Stimulated activated CD8-positive, alpha-beta memory T cell treated with anti-CD3 and anti-CD28 coated beads, Interleukin-15, amount 100 ng/mL, for 1 hour (primary cell): ENCODE measurements around the gene ADAMTS12.
A peak's percentile ranks its signal among the peaks of the same experiment; 100 is the strongest.
"Not testable (repeated sequence)": the region's sequence is repeated elsewhere in the genome, so short reads cannot be mapped to it uniquely, and the experiment has no call there.

Experiments used
- DNase-seq: peaks from one replicate; pipeline ENCODE4 v3.0.0-alpha.2; 2020; ENCODE audit warnings: low read depth

ADAMTS12 gene

DNA sequence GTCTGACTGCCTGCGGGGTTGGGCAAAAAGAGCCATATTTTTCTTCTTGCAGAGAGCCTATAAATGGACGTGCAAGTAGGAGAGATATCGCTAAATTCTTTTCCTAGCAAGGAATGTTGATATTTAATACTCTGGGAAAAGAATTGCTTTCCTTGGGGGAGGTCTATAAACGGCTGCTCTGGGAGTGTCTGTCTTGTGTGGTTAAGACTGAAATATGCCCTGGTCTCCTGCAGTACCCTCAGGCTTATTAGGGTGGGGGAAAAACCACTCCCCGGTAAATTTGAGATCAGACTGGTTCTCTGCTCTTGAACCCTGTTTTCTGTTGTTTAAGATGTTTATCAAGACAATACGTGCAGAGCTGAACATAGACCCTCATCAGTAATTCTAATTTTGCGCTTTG is 14.5 kb upstream of the ADAMTS12 start:
- DNase-seq = not testable (repeated sequence)

DNA sequence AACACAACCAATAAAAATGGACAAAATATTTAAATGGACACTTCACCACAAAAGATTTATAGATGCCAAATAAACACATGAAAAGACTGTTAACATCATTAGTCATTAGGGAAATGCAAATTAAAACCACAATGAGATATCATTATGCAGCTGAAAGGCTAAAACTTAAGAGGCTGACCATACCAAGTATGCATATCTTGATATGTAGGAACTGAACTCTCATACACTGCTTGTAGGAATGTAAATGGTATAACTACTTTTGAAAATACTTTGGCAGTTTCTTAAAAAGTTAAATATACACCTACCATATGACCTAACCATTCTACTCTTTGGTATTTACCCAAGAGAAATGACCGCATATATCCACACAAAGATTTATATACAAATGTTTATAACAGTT is 13.6 kb upstream of the ADAMTS12 start:
- DNase-seq = no peak

DNA sequence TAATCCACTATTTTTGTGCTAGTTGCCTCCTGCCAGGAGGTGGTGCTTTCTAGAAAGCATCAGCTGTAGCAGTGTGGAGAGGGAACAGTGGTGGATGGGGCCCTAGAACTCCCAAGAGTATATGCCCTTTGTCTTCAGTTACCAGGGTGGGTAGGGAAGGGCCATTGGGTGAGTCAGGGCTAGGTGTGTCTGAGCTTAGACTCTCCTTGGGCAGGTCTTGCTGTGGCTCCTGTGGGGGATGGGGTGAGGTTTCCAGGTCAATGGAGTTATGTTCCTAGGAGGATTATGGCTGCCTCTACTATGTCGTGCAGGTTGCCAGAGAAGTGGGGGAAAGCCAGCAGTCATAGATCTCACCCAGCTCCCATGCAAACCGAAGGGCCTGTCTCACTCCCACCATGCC is 11.3 kb upstream of the ADAMTS12 start:
- DNase-seq = no peak

DNA sequence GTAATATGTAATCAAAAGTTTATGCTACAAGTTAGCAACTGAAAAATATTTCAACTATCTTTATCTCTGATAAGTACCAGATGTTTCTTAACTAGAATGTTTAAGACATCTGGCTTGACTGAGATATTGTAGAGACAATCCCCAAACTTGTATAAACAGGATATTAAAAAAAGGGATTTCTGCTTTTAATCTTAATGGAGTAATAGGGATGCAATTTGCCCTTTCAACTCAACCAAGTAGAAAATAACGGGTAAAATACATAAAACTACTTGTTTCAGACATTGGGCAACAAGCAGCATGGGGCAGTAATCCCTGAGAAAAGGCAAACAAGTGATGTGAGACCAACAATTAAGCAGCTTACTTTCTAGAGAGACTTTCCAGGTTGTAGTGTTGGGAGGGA is 9.4 kb upstream of the ADAMTS12 start:
- DNase-seq = no peak

DNA sequence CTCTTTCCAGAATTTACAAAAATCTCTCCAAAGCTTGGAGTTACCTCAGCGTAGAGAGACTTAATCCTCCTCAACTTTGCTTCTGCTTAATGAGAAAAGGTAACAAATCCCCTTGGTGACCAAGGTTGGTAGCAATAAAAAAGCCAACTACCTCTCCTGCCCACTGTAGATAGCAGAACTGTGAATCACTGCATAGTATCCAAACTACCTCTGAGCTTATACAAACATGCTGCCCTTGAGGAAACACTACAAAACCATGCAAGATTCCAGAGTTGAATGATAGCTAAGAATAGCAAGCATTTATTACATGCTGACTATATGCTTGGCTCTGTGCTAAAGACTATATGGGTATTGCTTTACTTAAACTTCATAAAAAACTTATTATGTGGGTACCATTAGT is 2.8 kb upstream of the ADAMTS12 start:
- DNase-seq = no peak

DNA sequence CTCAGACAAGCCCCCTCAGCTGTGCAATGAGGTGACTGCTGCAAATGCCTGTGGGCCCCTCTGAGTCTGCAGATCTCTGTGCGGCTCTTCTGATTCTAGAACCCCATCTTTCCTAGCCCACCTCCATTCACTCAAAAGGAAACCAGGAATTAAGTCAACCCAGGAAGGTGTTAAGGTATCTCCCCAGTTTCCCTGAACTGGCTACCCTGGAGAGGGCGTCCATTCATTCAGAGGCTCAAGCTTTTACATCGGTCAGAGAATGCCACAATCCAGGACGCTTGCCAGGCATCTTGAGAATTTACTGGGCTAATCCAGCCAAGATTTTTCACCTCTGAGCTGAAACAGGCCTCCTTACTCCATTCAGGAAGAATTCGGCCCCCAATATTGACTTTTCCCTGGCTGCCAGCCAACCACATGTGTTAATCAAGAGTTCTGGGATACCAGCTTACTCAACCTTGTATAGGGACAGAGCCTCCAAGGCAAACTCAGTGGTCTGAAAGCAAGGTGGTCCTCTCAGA is 889 bp upstream of the ADAMTS12 start:
- no peak for DNase-seq

DNA sequence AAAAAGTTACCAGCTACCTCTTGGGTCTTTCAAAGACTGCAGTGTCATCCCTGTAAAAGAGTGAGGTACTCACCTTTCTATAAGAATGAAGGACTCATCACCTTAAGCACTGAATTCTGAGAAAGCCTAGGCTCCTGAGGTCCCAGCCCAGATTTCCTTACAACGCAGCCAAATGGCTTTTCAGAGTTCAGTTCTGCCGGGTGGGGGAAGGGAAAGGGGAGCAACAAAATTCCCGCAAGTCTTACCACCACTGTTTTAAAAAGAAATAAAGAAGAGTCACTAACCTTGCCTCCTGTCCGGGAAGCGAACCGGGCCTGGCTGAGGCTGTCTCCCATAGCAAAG is 373 bp downstream of the ADAMTS12 start:
- DNase-seq = no peak

DNA sequence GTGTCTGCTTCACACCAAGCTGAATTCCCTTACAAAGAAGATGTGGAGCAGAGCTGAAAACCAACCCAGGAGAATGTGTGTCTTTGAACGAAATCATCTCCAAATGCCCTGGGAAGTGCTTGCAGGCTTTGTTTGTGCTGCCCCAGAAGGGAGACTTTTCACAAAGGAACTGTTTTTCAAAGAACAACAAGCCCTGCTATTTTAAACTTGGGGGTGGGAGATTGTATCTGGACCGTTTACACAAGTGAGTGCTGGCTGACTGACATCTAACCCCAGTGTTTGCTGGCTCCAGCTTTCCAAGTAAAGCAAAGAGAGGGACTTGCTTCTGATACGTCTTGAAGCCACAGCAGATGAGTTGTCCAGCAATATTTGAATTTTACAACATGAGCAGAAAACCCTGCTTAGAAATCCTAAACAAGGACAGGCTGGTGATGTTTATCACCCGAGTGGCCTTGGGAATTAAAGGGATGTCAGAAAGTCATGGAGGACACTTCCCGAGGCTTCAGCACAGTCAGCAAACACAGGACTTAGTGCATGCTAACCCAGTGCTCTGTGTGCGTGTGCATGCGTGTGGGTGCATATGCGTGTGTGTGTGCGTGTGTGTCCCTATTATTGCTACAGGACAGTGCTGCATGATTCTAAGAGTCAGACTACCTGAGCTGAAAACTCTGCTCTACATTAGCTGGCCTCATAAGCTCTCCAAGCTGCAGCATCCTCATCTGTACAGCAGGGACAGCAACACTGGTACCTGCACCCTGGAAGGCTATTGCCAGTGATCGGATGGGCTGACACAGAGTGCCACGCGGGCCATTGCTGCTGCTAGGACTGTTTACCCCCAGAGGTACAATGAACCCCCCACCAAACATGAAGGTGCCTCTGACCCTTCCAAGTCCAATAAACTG is 1.4 kb downstream of the ADAMTS12 start:
- no peak for DNase-seq

DNA sequence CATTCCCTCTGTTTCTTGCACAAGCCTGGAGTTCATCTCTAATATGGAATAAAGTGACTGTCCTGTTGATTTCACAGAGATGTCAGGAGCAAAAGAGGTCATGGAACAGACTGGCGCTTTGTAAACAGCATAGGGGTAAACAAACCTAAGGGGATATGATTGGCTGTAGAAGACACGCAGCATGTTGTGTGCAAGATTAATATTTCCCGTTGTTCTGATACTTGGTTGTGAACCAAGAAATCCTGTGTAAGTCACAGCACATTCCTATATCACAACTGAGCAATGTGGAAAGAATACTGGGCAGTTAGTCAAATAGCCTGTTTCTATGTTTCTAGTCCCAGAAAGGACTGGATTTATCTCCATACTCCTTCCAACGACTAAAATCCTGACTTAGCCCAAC is 3.2 kb downstream of the ADAMTS12 start:
- DNase-seq = no peak

DNA sequence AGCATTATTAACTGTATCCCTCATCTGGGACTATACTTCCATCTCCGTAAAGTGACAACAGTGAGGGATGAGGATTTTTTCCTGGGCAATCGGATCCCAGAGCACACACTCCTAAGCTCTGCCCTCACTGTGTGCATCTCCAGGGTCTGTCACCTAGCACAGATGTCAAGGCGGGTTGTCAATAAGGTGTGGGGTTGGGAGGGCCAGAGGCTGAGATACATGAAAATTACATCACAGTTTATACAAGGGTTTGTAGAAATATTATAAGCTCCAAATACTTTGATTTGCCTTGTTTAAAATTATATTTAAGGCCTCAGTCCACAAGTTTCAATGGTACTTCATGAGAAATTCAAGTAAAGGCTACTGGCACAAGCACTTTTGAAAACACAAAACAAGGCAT is 4.5 kb downstream of the ADAMTS12 start:
- DNase-seq = no peak

DNA sequence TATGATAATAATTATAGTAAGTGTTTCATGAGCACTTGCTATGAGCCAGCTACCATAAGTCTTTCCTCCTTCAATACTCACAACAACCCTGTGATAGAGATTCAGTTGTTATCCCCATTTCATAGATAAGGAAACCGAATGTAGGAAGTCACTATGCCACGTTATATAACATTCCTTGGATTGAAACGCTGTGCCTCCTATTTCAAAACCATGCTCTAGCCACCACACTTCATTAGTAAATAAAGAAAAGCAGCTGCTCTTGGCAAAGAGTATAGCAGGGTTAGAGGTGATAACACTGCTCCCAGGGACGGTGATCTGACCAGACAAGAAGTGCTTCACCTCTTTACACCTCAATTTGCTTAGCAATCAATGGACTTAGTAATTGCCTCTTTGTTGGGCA is 5.5 kb downstream of the ADAMTS12 start:
- DNase-seq = no peak

DNA sequence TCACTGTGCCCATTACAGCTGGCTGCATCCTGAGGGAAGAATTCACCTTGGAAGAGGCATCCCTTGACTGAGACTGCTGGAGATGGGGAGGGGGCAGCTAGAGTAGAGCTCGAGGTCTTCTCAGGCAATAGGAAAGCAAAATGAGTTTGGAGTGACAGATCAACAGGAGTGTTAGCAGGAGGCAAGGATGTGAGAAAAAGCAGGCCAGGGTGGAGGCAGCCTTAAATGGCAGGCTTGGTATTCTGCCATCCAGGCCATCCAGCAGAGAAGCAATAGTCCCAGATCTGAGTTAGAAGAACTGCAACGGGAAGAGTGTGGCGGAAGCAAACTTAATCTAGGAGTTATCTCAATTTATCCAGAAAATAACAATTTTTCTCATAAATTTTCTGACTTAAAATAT is 6.1 kb downstream of the ADAMTS12 start:
- DNase-seq = no peak

DNA sequence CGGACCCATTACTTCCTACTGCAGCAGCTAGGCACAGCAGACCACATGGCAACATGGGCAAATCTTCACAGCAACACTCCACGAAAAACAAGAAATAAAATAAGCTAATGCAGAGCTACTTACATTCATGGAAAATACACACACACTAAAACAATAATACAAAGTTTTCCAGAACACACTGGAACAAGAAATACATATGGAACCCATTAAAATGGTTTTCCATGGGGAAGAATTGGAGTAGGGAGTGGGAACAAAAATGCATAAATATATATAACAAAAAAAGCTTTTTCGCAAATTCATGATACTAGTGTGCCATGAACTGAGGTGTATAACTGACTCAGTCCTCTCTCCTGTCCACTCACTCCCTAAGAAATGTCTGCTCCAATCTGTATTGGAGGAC is 8.3 kb downstream of the ADAMTS12 start:
- DNase-seq = no peak

DNA sequence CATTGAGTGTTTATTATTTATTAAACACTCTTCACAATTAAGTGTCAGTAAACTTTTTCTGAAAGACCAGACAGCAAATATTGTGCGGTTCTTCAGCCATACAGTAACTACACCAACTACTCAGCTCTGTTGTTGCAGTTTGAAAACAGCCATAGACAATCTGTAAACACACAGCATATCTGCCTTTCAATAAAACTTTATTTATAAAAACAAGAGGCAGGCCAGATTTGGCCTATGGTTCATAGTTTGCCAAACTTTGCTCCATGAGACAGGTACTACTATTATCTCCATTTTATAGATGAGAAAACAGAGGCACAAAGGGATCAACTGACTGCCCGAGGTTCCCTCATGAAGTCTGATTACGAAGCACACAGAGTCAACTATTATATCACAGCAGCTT is 11.5 kb downstream of the ADAMTS12 start:
- DNase-seq = no peak

DNA sequence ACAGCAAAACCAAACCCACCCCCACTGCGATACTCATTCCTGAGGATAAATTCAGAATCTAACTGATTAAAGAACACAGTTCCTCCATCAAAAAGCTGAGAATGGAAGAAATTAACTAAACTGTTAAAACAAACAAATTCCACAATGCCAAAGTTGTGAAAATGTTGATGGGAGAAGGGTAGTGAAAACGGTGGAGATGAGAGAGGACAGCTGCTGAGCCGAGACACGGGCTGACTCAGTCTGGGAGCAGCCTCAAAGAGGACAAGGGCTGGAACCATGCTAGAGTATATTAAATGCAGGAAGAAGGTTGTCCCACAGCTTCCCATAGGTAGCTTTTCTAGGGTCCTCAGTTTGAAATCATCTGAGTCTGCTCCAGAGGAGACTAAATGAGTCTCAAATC is 14.3 kb downstream of the ADAMTS12 start:
- no peak for DNase-seq

DNA sequence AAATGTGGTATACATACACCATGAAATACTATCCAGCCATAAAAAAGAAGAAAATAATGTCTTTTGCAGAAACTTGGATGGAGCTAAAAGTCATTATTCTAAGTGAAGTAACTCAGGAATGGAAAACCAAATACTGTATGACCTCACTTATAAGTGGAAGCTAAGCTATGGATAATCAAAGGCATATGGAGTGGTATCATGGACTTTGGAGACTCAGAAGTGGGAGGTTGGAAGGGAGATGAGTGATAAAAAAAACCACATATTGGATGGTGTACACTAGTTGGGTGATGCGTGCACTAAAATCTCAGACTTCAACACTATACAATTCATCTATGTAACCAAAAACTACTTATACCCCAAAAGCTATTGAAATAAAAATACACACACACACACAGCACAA is 24.5 kb downstream of the ADAMTS12 start:
- DNase-seq = no peak

DNA sequence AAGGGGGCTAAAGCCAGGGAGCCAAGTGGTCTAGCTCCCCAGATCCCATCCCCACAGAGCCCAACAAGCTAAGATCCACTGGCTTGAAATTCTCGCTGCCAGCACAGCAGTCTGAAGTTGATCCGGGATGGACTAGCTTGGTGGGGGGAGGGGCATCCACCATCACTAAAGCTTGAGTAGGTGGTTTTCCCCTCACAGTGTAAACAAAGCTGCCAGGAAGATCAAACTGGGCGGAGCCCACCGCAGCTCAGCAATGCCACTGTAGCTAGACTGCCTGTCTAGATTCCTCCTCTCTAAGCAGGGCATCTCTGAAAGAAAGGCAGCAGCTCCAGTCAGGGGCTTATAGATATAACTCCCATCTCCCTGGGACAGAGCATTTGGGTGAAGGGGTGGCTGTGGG is 32.6 kb downstream of the ADAMTS12 start:
- peak; percentile 3 for DNase-seq

DNA sequence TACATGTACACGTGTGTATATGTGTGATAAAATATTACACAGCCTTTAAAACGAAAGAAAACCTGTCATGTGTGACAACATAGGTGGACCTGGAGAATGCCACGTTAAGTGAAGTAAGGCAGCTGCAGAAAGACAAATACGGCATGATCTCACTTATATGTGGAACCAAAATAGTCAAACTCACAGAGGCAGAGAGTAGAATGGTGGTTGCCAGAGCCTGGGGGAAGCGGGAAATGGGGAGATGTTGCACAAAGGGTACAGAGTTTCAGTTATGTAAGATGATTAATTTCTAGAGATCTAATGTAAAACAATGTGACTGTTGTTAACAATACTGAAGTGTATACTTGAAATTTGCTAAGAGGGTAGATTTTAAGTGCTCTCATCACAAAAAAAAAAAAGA is 34.8 kb downstream of the ADAMTS12 start:
- no peak for DNase-seq

DNA sequence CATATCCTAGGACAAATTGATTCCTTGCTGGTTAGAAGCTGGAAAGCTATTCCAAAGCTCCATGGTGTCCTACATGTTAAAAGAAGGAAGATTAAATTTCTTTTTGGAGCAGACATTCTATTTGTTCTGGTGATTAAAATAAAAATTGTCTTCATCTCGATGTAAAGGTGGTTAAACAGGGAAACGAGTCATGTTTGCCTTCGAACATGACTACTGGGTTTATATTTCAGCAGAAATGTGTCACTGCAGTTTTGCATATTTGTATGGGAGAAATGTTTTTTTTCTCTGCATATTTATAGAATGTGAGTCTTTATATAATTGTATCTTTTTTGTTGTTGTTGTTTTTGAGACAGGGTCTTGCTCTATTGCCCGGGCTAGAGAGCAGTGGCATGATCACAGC is 36.4 kb downstream of the ADAMTS12 start:
- DNase-seq = no peak

DNA sequence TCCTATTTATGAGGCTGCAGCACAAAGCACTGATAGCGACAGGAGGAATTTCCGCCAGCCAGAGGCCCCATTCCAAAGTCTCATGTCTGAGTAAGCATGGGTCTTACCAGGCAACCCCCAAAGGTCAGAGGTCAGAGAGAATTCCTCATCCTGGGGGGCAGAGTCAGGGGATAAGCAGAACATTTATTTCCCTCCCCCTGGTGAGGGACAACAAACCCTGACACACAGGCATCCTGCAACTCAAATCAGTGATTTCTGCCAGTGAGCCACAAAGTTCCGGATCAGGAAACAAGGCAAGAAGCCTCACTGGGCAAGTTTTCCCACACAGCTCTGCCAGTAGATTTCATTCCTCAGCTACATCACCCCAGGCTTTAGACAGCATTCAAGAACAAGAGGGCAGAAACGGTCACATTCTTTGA is 37.0 kb downstream of the ADAMTS12 start:
- no peak for DNase-seq

DNA sequence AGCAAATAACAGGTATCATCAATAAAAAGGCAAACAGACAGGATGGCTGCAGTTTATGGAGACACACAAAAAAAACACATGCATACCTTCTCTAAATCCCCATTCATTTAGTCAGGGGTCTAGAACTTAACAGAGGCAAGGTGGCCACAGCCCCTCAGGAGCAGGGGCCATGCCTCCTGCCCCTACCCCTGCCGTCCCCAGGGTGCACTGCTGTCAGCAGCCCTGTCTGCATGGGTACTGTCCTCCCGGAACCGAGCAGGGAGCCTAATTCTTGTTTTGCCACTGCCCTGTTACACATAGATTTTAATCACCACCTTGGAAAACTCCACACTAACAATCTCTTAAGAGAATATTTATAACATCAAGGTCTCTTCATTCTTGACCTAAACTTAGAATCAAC is 39.0 kb downstream of the ADAMTS12 start:
- no peak for DNase-seq

DNA sequence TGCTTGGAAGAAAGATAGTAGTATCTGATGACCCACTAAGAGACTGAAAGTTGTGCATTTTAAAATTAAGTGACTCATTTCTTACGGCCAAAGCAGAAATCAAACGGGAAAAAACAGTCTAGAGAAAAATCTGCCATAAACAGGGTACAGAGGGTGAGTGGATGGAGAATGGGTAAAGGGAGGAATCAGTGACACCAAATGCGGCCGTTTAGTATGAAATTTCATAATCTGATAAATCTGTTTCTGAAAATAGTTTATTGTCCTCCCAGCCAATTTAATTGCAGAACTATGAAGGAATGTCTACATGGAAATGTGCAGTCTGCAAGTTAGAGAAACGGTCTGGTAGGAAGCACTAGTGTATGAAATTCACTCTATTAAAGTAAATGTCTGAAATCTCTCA is 39.5 kb downstream of the ADAMTS12 start:
- DNase-seq = no peak

DNA sequence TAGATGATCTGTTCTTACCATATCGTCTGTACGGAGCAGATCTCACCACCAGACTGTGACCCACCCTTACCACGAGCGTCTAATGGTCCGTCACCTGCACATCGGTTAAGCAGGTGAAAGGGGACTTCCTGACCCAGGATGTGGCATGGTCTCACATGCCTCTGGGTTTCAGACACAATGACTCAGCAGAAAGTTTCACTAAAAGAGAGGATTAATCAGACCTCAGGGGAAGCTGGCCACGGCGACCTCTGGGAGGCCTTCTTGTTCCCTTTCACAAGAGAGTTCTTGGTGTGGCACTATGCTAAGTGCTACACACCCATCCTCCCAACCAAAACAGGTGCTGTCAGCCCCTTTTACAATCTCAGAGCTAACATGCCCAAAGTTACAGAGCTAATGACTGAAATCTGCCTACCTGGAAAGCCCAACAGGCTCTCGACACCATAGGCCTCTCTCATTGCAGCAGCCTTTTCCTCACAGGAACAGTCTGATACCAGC is 41.6 kb downstream of the ADAMTS12 start:
- DNase-seq = peak; percentile 0

DNA sequence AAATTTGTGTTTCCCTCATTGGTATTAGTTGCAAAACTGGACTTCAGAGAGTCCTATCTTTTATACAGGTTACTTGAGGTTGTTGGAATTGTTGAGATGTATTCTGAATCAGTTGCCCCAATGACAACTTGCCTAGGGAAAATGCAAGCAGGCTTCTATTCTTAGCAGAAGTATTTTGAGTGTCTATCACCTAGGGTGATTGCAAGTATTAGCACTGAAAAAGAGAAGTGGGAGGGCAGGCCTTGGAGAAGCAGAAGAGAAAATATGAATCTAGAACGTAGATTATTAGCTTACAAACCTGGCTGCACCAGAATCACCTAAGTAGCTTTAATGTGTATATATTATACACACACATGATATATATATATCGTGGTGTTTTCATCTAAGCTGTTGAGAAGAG is 43.2 kb downstream of the ADAMTS12 start:
- DNase-seq = no peak
